ENCODE data around the gene ROR1. TPM values are rescaled to one million over a fixed set of nuclear protein-coding genes. Genes with fewer than 3 reads are reported as not detected.
A peak's percentile ranks its signal among the peaks of the same experiment; 100 is the strongest.

The ROR1 gene
- total RNA-seq, 2 experiments from 2014 or later: not detected

DNA sequence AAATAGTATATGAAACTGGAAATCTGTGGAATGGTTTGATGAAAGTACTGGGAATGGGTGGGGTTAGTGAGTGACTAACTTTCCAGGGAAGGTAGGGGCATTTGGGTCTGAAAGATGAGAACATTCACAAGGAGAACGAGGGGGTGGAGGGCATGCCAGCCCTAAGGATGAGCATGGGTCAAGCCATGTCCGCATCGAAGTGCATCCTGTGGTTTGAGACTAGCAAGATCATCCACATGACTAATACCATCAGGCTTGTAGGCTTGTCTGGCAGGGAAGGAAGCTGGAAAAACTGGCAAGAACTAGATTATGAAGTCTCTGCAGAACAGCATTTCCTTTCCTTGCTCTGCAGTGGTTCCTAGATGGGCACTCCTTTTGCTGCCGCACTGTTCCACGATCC is 359.2 kb downstream of the ROR1 start:
- Mint-ChIP-seq H3K27ac (no peak overlapping the region), H3K36me3 (ENCODE audit: low read depth) (no peaks in the 10 kb centered on the region), H3K9me3 (no peaks in the 10 kb centered on the region), H3K4me3 (no peak overlapping the region), H3K27me3 (peaks cover 2% of the 10 kb centered on the region), H3K4me1 (ENCODE audit: low read depth) (no peaks in the 10 kb centered on the region)
- ATAC-seq (no peak), DNase-seq (no peak)
- TF ChIP-seq, protein P1, sequence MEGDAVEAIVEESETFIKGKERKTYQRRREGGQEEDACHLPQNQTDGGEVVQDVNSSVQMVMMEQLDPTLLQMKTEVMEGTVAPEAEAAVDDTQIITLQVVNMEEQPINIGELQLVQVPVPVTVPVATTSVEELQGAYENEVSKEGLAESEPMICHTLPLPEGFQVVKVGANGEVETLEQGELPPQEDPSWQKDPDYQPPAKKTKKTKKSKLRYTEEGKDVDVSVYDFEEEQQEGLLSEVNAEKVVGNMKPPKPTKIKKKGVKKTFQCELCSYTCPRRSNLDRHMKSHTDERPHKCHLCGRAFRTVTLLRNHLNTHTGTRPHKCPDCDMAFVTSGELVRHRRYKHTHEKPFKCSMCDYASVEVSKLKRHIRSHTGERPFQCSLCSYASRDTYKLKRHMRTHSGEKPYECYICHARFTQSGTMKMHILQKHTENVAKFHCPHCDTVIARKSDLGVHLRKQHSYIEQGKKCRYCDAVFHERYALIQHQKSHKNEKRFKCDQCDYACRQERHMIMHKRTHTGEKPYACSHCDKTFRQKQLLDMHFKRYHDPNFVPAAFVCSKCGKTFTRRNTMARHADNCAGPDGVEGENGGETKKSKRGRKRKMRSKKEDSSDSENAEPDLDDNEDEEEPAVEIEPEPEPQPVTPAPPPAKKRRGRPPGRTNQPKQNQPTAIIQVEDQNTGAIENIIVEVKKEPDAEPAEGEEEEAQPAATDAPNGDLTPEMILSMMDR (IDR thresholded peaks at IDR 0.05): no peak
- intact Hi-C loops (cut with micrococcal nuclease): loop anchor here (10.0 kb wide), 2 partner anchors 112 to 438 kb away; no protein-coding TSS in a partner anchor
- CTCF ChIA-PET: no interaction called here
- POLR2A ChIA-PET: interaction anchor here (0.7 kb wide), 1 partner anchor 9 kb away, joined by 3 read pairs; no protein-coding TSS in a partner anchor

DNA sequence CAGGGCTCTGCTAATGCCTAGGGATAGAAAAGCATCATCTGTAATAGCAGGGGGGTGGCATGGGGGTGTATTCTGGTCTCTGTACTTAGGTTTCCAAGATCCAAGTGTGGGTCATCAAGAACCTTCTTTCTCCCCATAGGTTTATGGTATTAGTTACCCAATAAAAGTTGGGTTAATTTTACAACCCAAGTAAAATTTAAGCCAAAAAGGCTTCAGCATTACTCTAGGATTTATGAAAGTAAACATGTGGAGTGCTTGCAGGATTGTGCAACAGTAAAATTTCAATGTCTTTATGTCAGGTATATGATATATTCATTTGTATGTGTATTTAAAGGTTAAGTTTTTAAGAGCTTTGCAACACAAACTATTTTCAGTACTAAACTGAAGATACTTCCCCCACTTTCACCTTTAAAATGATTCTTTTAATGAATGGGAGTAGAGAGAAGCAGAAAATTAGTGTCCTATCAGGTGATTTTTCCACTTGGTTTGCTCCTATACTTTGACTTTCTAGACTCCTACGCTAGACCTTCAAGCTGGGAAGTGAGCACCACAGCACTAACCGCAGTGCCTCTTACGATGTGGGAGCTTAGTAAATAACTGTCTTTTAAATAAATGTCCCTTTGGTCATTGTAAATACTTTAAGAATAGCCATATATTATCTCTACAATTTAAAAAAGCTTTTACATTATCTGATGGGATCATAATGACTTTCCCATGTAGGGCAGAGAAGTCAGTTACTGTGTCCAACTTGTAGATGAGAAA is 361.8 kb downstream of the ROR1 start:
- ChIA-PET CTCF (interaction anchor here (1.2 to 4.7 kb wide), 7 partner anchors 14 to 519 kb away, joined by 3 to 40 read pairs (median 4); no protein-coding TSS in a partner anchor), POLR2A (no interaction called here)
- TF ChIP-seq, protein P1 (IDR thresholded peaks at IDR 0.05): no peak
- no peaks in the 10 kb centered on the region for H3K4me1 Mint-ChIP-seq (ENCODE audit: low read depth)
- ATAC-seq: no peak
- no peaks in the 10 kb centered on the region for H3K9me3 Mint-ChIP-seq
- intact Hi-C loops (cut with micrococcal nuclease): loop anchor here (2.0 to 10.0 kb wide), 3 partner anchors 109 to 519 kb away; no protein-coding TSS in a partner anchor
- no peak overlapping the region for H3K4me3 Mint-ChIP-seq
- no peaks in the 10 kb centered on the region for H3K36me3 Mint-ChIP-seq (ENCODE audit: low read depth)
- H3K27ac Mint-ChIP-seq: no peak overlapping the region
- no peak for DNase-seq
- H3K27me3 Mint-ChIP-seq: peaks cover 2% of the 10 kb centered on the region

DNA sequence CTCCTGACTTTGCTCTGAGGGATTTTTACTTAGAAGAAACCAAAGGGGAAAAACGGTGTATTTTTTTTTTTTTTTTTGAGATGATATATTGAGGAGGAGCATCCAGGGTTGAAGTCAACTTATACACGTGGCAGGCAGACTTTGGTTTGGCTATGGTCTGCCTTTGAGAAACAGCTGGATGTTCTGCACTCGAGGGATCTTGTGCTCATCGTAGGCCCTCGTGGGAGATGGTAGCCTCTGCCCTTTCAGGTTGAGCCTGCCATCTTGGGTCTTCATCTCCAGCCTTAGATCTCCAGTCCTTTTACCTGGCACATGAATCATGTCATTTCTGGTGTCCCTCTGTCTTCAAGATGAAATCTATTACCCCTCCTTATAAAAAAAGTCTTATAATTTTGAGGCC is 362.5 kb downstream of the ROR1 start:
- DNase-seq: no peak
- TF ChIP-seq, protein P1 (IDR thresholded peaks at IDR 0.05): no peak
- no peaks in the 10 kb centered on the region for H3K9me3 Mint-ChIP-seq
- intact Hi-C loops (cut with micrococcal nuclease): loop anchor here (2.0 to 10.0 kb wide), 3 partner anchors 109 to 519 kb away; no protein-coding TSS in a partner anchor
- peaks cover 2% of the 10 kb centered on the region for H3K27me3 Mint-ChIP-seq
- no peak for ATAC-seq
- no peaks in the 10 kb centered on the region for H3K36me3 Mint-ChIP-seq (ENCODE audit: low read depth)
- ChIA-PET CTCF (interaction anchor here (0.8 to 4.7 kb wide), 19 partner anchors 10 to 520 kb away, joined by 3 to 40 read pairs (median 6); no protein-coding TSS in a partner anchor), POLR2A (no interaction called here)
- no peaks in the 10 kb centered on the region for H3K4me1 Mint-ChIP-seq (ENCODE audit: low read depth)
- H3K4me3 Mint-ChIP-seq: no peak overlapping the region
- H3K27ac Mint-ChIP-seq: no peak overlapping the region

DNA sequence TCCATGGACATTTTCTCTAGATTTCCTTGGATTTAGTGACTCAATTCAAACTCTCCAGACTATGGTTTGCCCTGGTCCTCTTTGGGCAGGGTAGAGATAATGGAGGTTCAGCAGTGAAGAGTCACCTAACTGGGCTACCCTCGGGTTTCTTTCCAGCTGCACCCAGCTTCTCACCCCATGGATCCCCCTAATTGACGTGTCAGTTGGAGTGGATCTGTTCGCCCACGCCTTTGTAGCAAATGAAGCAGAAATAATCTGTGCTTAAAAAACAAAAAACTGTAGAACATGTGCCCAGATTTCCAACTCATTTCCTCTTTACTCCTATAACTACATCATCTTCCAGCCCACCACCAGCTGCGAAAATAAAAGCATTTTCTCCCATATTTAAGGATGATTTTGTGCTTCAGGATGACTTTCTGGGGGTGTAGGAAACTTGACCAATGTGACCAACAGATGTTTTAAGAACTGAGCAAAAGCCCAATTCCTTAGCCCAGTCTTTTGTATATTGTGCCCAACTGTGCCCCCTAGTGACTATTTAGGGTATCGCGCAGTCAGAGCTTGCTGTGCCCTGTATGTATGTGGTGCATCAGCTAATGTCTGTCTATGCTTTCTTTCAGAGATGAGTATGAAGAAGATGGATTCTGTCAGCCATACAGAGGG is 363.1 kb downstream of the ROR1 start:
- Mint-ChIP-seq H3K4me3 (no peak overlapping the region), H3K4me1 (ENCODE audit: low read depth) (no peaks in the 10 kb centered on the region), H3K27me3 (peaks cover 2% of the 10 kb centered on the region), H3K27ac (no peak overlapping the region), H3K9me3 (no peaks in the 10 kb centered on the region), H3K36me3 (ENCODE audit: low read depth) (no peaks in the 10 kb centered on the region)
- ChIA-PET CTCF (interaction anchor here (0.6 to 4.7 kb wide), 55 partner anchors 9 to 1332 kb away, joined by 3 to 40 read pairs (median 4); no protein-coding TSS in a partner anchor), POLR2A (no interaction called here)
- DNase-seq (peak; percentile 85), ATAC-seq (peak; percentile 88)
- intact Hi-C loops (cut with micrococcal nuclease): loop anchor here (2.0 to 10.0 kb wide), 3 partner anchors 108 to 520 kb away; no protein-coding TSS in a partner anchor
- TF ChIP-seq, protein P1 (IDR thresholded peaks at IDR 0.05): peak; percentile 92

Measured in activated CD8-positive, alpha-beta T cell treated with anti-CD3 and anti-CD28 coated beads for 36 hours (primary cell).